Tibial artery (tissue), 4 donors: Measurements from ENCODE around the gene TEX36.

ENCODE experiments used
- DNase-seq, 2 donors: peaks; one replicate each; pipeline ENCODE4 v3.0.0-alpha.2; 2019
- H3K27ac ChIP-seq, 2 donors: fragments of 200-600 bp; sonication (generic) in 1 of 2; 1 replicate in 1 of 2; 2 replicates in 1 of 2; pipeline ENCODE4 v1.5.1; 2018 to 2019; ENCODE audit warnings: mild to moderate bottlenecking in 1 of 2
- H3K27me3 ChIP-seq, 2 donors: fragments of 200-600 bp; sonication (generic) in 1 of 2; one replicate each; pipeline versions ENCODE4 v1.5.1 to v1.6.0; 2016 to 2019
- H3K36me3 ChIP-seq, 3 donors: fragments of 200-600 bp; sonication (generic) in 2 of 3; one replicate each; pipeline ENCODE4 v1.5.1; 2016 to 2019; ENCODE audit warnings: mild to moderate bottlenecking in 2 of 3
- H3K4me1 ChIP-seq, 4 donors: fragments of 200-600 bp; sonication (generic) in 2 of 4; 1 replicate in 3 of 4; 2 replicates in 1 of 4; pipeline ENCODE4 v1.5.1; 2016 to 2019
- H3K4me3 ChIP-seq, 2 donors: fragments of 200-600 bp; sonication (generic) in 1 of 2; 1 replicate in 1 of 2; 2 replicates in 1 of 2; pipeline ENCODE4 v1.5.1; 2018 to 2019; ENCODE audit warnings: mild to moderate bottlenecking in 2 of 2
- H3K9me3 ChIP-seq, 3 donors: fragments of 200-600 bp; sonication (generic) in 1 of 3; one replicate each; pipeline ENCODE4 v1.5.1; 2016 to 2019
- CTCF ChIP-seq, 2 experiments: fragments of 200-600 bp in 1 of 2; fragments of 450-650 bp in 1 of 2; IDR thresholded peaks; one replicate each; pipeline ENCODE4 v1.5.1; 2017 to 2019; ENCODE audit warnings: antibody characterized with exemption in 2 of 2, mild to moderate bottlenecking in 1 of 2, moderate library complexity in 1 of 2
- intact Hi-C: fragments of 100-400 bp; cut with DNase I; formaldehyde crosslinking; loops from one replicate; pipeline ENCODE4 v1.15.0; 2023; ENCODE audit warnings: low total_unique reads

TEX36 gene

GRCh38 chr10:125634606-125635005, 48.4 kb downstream of the TEX36 start:
- no peak overlapping the region for H3K27ac ChIP-seq
- no peaks in the 10 kb centered on the region for H3K9me3 ChIP-seq
- no peak for TF ChIP-seq CTCF (IDR thresholded peaks at IDR 0.05)
- DNase-seq, result no peak
- H3K4me1 ChIP-seq, result no peaks in the 10 kb centered on the region
- no peaks in the 10 kb centered on the region for H3K36me3 ChIP-seq
- H3K4me3 ChIP-seq, result no peak overlapping the region
- intact Hi-C loops, result no loop called here
- peaks cover 0 to 16% of the 10 kb centered on the region in 2 donors for H3K27me3 ChIP-seq

- intact Hi-C loops, result no loop called here
- no peak for DNase-seq
- TF ChIP-seq CTCF (IDR thresholded peaks at IDR 0.05), result no peak
Measured at GRCh38 chr10:125633517-125633999, 49.4 kb downstream of the TEX36 start.

GRCh38 chr10:125631806-125632205, 51.2 kb downstream of the TEX36 start:
- no peak overlapping the region for H3K4me3 ChIP-seq
- no peak for DNase-seq
- no peaks in the 10 kb centered on the region for H3K36me3 ChIP-seq
- peaks cover 0 to 6% of the 10 kb centered on the region in 2 donors for H3K27me3 ChIP-seq
- intact Hi-C loops, result no loop called here
- no peak overlapping the region for H3K27ac ChIP-seq
- no peaks in the 10 kb centered on the region for H3K4me1 ChIP-seq
- H3K9me3 ChIP-seq, result no peaks in the 10 kb centered on the region
- TF ChIP-seq CTCF (IDR thresholded peaks at IDR 0.05), result no peak

More at GRCh38 chr10:125633517-125633999, 49.4 kb downstream of the TEX36 start:
- Histone ChIP-seq H3K4me1 (no peaks in the 10 kb centered on the region), H3K27me3 (peaks cover 0 to 16% of the 10 kb centered on the region in 2 donors), H3K36me3 (no peaks in the 10 kb centered on the region), H3K9me3 (no peaks in the 10 kb centered on the region), H3K4me3 (no peak overlapping the region), H3K27ac (no peak overlapping the region)

DNA sequence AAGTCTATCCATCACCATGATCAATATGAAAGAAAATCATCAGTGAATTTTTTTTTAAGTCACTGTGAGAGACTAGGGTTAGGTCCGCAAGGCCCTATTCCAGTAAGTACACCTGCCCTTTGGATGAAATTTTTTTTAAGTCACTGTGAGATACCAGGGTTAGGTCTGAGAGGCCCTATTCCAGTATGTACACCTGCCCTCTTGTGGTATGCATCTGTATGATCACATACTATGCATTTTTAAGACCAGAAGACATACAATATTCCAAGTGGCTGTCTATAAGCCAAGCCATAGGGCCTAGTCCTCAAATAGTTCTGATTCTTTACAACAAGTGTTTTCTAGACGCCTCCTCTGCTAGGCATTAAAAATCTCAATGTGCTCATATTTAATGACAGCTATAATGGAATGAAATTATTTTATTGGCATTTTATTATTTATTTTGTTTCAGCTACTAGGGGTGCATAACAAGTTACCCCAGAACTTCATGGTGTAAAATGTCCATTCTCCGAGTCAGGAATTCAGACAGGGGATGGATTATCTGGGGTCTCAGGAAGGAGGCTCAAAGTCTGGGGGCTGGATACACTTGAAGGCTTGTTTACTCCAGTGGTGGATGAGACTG, 53.1 kb downstream of the TEX36 start:
- Histone ChIP-seq H3K4me1 (no peaks in the 10 kb centered on the region), H3K9me3 (no peaks in the 10 kb centered on the region), H3K27me3 (peaks cover 0 to 19% of the 10 kb centered on the region in 2 donors), H3K36me3 (no peaks in the 10 kb centered on the region), H3K4me3 (no peak overlapping the region), H3K27ac (no peak overlapping the region)
- intact Hi-C loops, result no loop called here
- TF ChIP-seq CTCF (IDR thresholded peaks at IDR 0.05), result no peak
- DNase-seq, result no peak

DNA sequence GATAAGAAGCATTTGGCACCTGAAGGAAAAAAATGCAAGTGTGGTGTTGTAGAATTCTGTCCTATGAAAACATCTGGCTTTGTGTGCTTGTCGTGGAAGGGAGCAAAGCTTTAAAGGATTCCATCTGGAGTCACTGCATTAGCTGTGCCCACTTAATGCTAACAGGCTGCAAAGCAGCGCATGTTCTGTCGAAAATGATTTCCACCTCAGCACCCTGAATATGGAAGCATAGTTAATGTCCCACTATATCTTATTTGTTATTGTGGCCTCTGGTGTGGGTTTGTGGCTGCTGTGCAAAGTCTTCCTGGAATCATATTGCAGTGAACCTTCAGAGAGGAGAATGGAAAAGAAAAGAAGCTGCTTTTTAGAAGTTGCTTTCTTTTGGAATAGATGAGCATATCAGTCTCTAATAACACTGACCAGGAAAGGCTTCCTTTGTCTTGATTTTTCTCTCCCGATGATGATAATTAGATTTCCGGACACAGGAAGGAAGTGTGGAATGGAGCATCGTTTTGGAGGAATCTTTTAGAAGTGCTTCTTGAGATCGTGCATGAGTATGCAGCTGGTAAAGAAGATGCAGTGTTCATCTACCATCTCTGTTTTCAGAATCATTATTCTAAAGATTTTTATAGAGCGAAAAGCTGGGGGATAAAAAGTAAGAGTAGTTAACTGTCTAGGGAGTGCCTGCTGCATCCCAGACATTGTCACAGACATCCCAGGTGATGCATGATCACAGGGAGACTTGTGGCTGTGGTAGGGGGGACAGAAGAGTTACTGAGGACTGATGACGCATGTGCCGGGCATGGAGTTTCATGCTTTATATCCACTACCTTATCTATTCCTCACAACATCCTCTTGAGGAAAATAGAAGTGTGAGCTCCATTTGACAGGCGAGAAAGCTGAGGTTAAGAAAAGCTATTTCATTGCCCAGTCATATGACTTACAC, 54.6 kb downstream of the TEX36 start:
- no peak overlapping the region for H3K27ac ChIP-seq

More for the DNA sequence above, 54.6 kb downstream of the TEX36 start:
- no peaks in the 10 kb centered on the region for H3K9me3 ChIP-seq
- H3K4me1 ChIP-seq, result no peaks in the 10 kb centered on the region
- peaks cover 0 to 14% of the 10 kb centered on the region in 2 donors for H3K27me3 ChIP-seq
- no peak for TF ChIP-seq CTCF (IDR thresholded peaks at IDR 0.05)
- intact Hi-C loops, result no loop called here
- H3K36me3 ChIP-seq, result no peaks in the 10 kb centered on the region
- DNase-seq, result no peak
- H3K4me3 ChIP-seq, result no peak overlapping the region
